Fibroblast of lung (primary cell): ENCODE measurements around the gene ST8SIA6. TPM values are rescaled to one million over a fixed set of nuclear protein-coding genes. Genes with fewer than 3 reads are reported as not detected.
"Not testable (repeated sequence)": the region's sequence is repeated elsewhere in the genome, so short reads cannot be mapped to it uniquely, and the experiment has no call there.

Experiments used
- DNase-seq, 2 donors: peaks; one replicate each; pipeline versions ENCODE4 v3.0.0 to v3.0.0-alpha.2; 2010; ENCODE audit warnings: low read depth in 2 of 2
- H2AFZ ChIP-seq: 2 replicates; pipeline ENCODE4 v1.5.1; 2012; ENCODE audit warnings: low read length, control low read depth, inconsistent platforms
- H3K27ac ChIP-seq: 2 replicates; pipeline ENCODE4 v1.5.1; 2011; ENCODE audit warnings: low read length, control low read depth; ENCODE audit not compliant: insufficient read depth
- H3K27me3 ChIP-seq: 2 replicates; pipeline ENCODE4 v1.5.1; 2011; ENCODE audit warnings: mild to moderate bottlenecking, low read length; ENCODE audit not compliant: control insufficient read depth, insufficient read depth
- H3K36me3 ChIP-seq: 2 replicates; pipeline ENCODE4 v1.5.1; 2011; ENCODE audit warnings: low read length; ENCODE audit not compliant: control insufficient read depth, insufficient read depth
- H3K4me1 ChIP-seq: 2 replicates; pipeline ENCODE4 v1.5.1; 2011; ENCODE audit warnings: low read length; ENCODE audit not compliant: control insufficient read depth, insufficient read depth; ENCODE audit errors: extremely low read depth
- H3K4me2 ChIP-seq: 2 replicates; pipeline ENCODE4 v1.5.1; 2011; ENCODE audit warnings: low read length, control low read depth; ENCODE audit not compliant: insufficient read depth; ENCODE audit errors: extremely low read depth
- H3K4me3 ChIP-seq, 4 experiments: fragments of 200-600 bp in 1 of 4; sonication (generic) in 1 of 4; replicated peaks in 1 of 4; 2 replicates each; pipeline ENCODE4 v1.5.1; 2011 to 2016; ENCODE audit warnings: low read length in 4 of 4, low read depth in 3 of 4, mild to moderate bottlenecking in 3 of 4, control low read depth in 2 of 4, inconsistent platforms in 1 of 4, mixed read lengths in 1 of 4; ENCODE audit not compliant: insufficient read depth in 1 of 4; ENCODE audit errors: control extremely low read depth in 1 of 4
- H3K79me2 ChIP-seq: 2 replicates; pipeline ENCODE4 v1.5.1; 2012; ENCODE audit warnings: mild to moderate bottlenecking, low read length, inconsistent platforms; ENCODE audit not compliant: control insufficient read depth, insufficient read depth
- H3K9ac ChIP-seq: 2 replicates; pipeline ENCODE4 v1.5.1; 2011; ENCODE audit warnings: mild to moderate bottlenecking, low read length, control low read depth; ENCODE audit not compliant: insufficient read depth
- H3K9me3 ChIP-seq: 2 replicates; pipeline ENCODE4 v1.5.1; 2012; ENCODE audit warnings: low read depth, low read length; ENCODE audit not compliant: control insufficient read depth, insufficient read depth
- H4K20me1 ChIP-seq: 2 replicates; pipeline ENCODE4 v1.5.1; 2011; ENCODE audit warnings: low read length; ENCODE audit not compliant: control insufficient read depth, insufficient read depth; ENCODE audit errors: extremely low read depth
- EZH2 ChIP-seq: IDR thresholded peaks from 2 replicates; pipeline ENCODE4 v1.5.1; 2012; ENCODE audit warnings: low read length, control low read depth, mild to moderate bottlenecking; ENCODE audit errors: missing control alignments
- polyA plus RNA-seq, 2 donors: library from polyadenylated mRNA; depleted of rRNA in 1 of 2; stranded (reverse) in 1 of 2; unstranded in 1 of 2; fragments of >200 nt; gene quantifications; 2 replicates each; pipeline ENCODE4 v1.2.1, GENCODE V29; 2011 to 2012; ENCODE audit warnings: missing spikeins in 1 of 2
- total RNA-seq: library from RNA; depleted of rRNA; stranded (reverse); fragments of >200 nt; gene quantifications from 2 replicates; pipeline ENCODE4 v1.2.1, GENCODE V29; 2014
- TF ChIP-seq, protein P1 (sequence below), 2 donors: IDR thresholded peaks in 1 of 2; conservative IDR thresholded peaks in 1 of 2; 1 replicate in 1 of 2; 2 replicates in 1 of 2; pipeline ENCODE4 v1.5.1; 2011 to 2012; ENCODE audit warnings: low read length in 2 of 2, control low read depth in 1 of 2, inconsistent platforms in 1 of 2, low read depth in 1 of 2, mild to moderate bottlenecking in 1 of 2

ST8SIA6 gene
- total and polyA plus RNA-seq, 2 donors (not counting 1 experiment from before 2014, with no cell fraction given): under 0.01 to 0.05 TPM

GRCh38 chr10:17502814-17503213 is 48.4 kb upstream of the ST8SIA6 start:
- H3K9me3 ChIP-seq: no peaks in the 10 kb centered on the region
- H3K4me3 ChIP-seq: no peak overlapping the region
- peaks cover 4% of the 10 kb centered on the region for H3K4me1 ChIP-seq
- H2AFZ ChIP-seq: no peak overlapping the region
- no peak overlapping the region for H3K4me2 ChIP-seq
- no peak for DNase-seq
- H3K9ac ChIP-seq: no peak overlapping the region
- H3K36me3 ChIP-seq: no peaks in the 10 kb centered on the region
- no peaks in the 10 kb centered on the region for H3K27me3 ChIP-seq
- no peaks in the 10 kb centered on the region for H3K79me2 ChIP-seq
- no peak for TF ChIP-seq EZH2
- TF ChIP-seq, protein P1, sequence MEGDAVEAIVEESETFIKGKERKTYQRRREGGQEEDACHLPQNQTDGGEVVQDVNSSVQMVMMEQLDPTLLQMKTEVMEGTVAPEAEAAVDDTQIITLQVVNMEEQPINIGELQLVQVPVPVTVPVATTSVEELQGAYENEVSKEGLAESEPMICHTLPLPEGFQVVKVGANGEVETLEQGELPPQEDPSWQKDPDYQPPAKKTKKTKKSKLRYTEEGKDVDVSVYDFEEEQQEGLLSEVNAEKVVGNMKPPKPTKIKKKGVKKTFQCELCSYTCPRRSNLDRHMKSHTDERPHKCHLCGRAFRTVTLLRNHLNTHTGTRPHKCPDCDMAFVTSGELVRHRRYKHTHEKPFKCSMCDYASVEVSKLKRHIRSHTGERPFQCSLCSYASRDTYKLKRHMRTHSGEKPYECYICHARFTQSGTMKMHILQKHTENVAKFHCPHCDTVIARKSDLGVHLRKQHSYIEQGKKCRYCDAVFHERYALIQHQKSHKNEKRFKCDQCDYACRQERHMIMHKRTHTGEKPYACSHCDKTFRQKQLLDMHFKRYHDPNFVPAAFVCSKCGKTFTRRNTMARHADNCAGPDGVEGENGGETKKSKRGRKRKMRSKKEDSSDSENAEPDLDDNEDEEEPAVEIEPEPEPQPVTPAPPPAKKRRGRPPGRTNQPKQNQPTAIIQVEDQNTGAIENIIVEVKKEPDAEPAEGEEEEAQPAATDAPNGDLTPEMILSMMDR (conservative IDR thresholded peaks at IDR 0.05 in 1 of 2, IDR thresholded peaks at IDR 0.05 in 1 of 2; ENCODE audit: low read depth in 1 of 2, low read length in 2 of 2): no peak
- no peak overlapping the region for H3K27ac ChIP-seq
- no peaks in the 10 kb centered on the region for H4K20me1 ChIP-seq

- H3K27ac ChIP-seq, H3K27me3 ChIP-seq: not testable (repeated sequence)
Measured at GRCh38 chr10:17499014-17499413, 44.6 kb upstream of the ST8SIA6 start.

GRCh38 chr10:17497446-17498030 is 43.1 kb upstream of the ST8SIA6 start:
- no peak overlapping the region for H3K4me3 ChIP-seq
- no peaks in the 10 kb centered on the region for H3K36me3 ChIP-seq
- H4K20me1 ChIP-seq: no peaks in the 10 kb centered on the region
- H2AFZ ChIP-seq: no peak overlapping the region
- no peaks in the 10 kb centered on the region for H3K4me1 ChIP-seq
- no peak overlapping the region for H3K9ac ChIP-seq
- no peak overlapping the region for H3K27ac ChIP-seq
- H3K9me3 ChIP-seq: no peaks in the 10 kb centered on the region
- no peak overlapping the region for H3K4me2 ChIP-seq
- H3K27me3 ChIP-seq: no peaks in the 10 kb centered on the region
- TF ChIP-seq, protein P1 (conservative IDR thresholded peaks at IDR 0.05 in 1 of 2, IDR thresholded peaks at IDR 0.05 in 1 of 2; ENCODE audit: low read depth in 1 of 2, low read length in 2 of 2): no peak
- TF ChIP-seq EZH2: no peak
- DNase-seq: no peak
- no peaks in the 10 kb centered on the region for H3K79me2 ChIP-seq

More at GRCh38 chr10:17499014-17499413, 44.6 kb upstream of the ST8SIA6 start:
- H3K9me3 ChIP-seq, H2AFZ ChIP-seq, H3K4me3 ChIP-seq, H3K36me3 ChIP-seq, DNase-seq, H3K4me2 ChIP-seq, H3K79me2 ChIP-seq, H3K4me1 ChIP-seq, H4K20me1 ChIP-seq, H3K9ac ChIP-seq: not testable (repeated sequence)
